ENCODE measurements around the gene CYTL1.
"Not testable (repeated sequence)": the region's sequence is repeated elsewhere in the genome, so short reads cannot be mapped to it uniquely, and the experiment has no call there.

- TF ChIP-seq, protein P1, sequence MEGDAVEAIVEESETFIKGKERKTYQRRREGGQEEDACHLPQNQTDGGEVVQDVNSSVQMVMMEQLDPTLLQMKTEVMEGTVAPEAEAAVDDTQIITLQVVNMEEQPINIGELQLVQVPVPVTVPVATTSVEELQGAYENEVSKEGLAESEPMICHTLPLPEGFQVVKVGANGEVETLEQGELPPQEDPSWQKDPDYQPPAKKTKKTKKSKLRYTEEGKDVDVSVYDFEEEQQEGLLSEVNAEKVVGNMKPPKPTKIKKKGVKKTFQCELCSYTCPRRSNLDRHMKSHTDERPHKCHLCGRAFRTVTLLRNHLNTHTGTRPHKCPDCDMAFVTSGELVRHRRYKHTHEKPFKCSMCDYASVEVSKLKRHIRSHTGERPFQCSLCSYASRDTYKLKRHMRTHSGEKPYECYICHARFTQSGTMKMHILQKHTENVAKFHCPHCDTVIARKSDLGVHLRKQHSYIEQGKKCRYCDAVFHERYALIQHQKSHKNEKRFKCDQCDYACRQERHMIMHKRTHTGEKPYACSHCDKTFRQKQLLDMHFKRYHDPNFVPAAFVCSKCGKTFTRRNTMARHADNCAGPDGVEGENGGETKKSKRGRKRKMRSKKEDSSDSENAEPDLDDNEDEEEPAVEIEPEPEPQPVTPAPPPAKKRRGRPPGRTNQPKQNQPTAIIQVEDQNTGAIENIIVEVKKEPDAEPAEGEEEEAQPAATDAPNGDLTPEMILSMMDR (conservative IDR thresholded peaks at IDR 0.05) = not testable (repeated sequence)
- not testable (repeated sequence) for TF ChIP-seq EZH2 (IDR thresholded peaks at IDR 0.05; ENCODE audit: low read depth)
Observed at GRCh38 chr4:5001641-5002040, 17.6 kb downstream of the CYTL1 start.

Measured in PC-9 (cell line).